ENCODE data around the gene MYO7A.

- TF ChIP-seq NR2C2 (CRISPR knock-in tag; IDR thresholded peaks at IDR 0.05) (no peak), STAT6 (CRISPR knock-in tag; conservative IDR thresholded peaks at IDR 0.05; ENCODE audit: low read depth) (no peak), SOX15 (CRISPR knock-in tag; IDR thresholded peaks at IDR 0.05) (no peak), PRDM15 (CRISPR knock-in tag; IDR thresholded peaks at IDR 0.05) (no peak), E2F4 (CRISPR knock-in tag; IDR thresholded peaks at IDR 0.05; ENCODE audit: borderline replicate concordance, low read depth) (no peak), NR1H2 (CRISPR knock-in tag; IDR thresholded peaks at IDR 0.05) (no peak), NR3C1 (CRISPR knock-in tag; conservative IDR thresholded peaks at IDR 0.05; ENCODE audit: low read depth) (no peak), MAX (CRISPR knock-in tag; IDR thresholded peaks at IDR 0.05) (no peak), HMGXB4 (CRISPR knock-in tag; IDR thresholded peaks at IDR 0.05) (no peak), FOXJ3 (CRISPR knock-in tag; IDR thresholded peaks at IDR 0.05; ENCODE audit: borderline replicate concordance) (no peak), CTCF (IDR thresholded peaks at IDR 0.05) (no peak), ATF2 (CRISPR knock-in tag; IDR thresholded peaks at IDR 0.05; ENCODE audit: borderline replicate concordance, low read depth) (no peak), SP1 (CRISPR knock-in tag; conservative IDR thresholded peaks at IDR 0.05) (no peak)
Measured at GRCh38 chr11:77121096-77121640, 6.9 kb upstream of the MYO7A start.
